ENCODE data around the gene SH3BP4. TPM values are rescaled to one million over a fixed set of nuclear protein-coding genes. Genes with fewer than 3 reads are reported as not detected.

Gene SH3BP4
- total and polyA plus RNA-seq, 2 of the 13 experiments (the other 11 are each of a cell fraction or from before 2014, with no cell fraction given): 34.6 to 99.1 TPM

DNA sequence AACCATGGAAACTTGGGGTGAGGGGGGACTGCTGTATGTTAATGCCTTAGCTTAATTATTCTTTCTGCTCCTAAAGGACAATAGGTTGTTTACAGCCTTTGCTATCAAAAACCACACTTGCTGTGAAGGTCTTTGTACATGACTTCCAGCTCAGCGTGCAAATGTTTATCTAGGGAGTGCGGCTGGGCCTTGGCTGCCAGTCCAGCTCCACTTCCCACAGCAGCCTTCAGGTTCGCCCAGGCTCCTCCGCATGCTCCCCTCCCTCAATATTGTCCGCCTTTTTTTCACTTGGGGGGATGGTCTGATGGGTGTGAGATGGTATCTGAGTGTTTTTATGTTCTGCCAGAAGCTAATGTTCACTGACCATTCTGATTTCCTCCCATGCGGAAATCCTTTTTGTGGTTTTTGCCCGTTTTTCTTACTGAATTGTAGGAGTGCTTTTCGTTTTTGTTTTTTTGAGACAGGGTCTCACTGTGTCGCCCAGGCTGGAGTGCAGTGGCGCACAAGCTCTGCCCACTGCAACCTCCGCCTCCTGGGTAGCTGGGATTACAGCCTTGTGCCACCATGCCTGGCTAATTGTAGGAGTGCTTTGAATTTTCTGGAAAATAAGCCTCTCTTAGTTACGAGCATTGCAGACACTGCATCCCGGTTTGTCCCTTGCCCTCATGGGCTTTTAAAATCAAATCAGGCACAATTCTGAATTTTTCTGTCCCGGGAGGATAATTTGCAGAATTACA lies 28.8 kb downstream of the SH3BP4 start (continued):
- peak; percentile 55; the same call in 1 of the 2 replicates for TF ChIP-seq POLR2G (IDR thresholded peaks at IDR 0.05; ENCODE audit: low read depth, low read length)
- TF ChIP-seq, protein P1, sequence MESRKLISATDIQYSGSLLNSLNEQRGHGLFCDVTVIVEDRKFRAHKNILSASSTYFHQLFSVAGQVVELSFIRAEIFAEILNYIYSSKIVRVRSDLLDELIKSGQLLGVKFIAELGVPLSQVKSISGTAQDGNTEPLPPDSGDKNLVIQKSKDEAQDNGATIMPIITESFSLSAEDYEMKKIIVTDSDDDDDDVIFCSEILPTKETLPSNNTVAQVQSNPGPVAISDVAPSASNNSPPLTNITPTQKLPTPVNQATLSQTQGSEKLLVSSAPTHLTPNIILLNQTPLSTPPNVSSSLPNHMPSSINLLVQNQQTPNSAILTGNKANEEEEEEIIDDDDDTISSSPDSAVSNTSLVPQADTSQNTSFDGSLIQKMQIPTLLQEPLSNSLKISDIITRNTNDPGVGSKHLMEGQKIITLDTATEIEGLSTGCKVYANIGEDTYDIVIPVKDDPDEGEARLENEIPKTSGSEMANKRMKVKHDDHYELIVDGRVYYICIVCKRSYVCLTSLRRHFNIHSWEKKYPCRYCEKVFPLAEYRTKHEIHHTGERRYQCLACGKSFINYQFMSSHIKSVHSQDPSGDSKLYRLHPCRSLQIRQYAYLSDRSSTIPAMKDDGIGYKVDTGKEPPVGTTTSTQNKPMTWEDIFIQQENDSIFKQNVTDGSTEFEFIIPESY (CRISPR knock-in tag; IDR thresholded peaks at IDR 0.05): no peak
- TF ChIP-seq ESRRA (CRISPR knock-in tag; IDR thresholded peaks at IDR 0.05; ENCODE audit: low read depth): no peak
- TF ChIP-seq CBFB (CRISPR knock-in tag; IDR thresholded peaks at IDR 0.05): peak; percentile 40; the same call in 1 of the 2 replicates
- TF ChIP-seq MXD4 (CRISPR knock-in tag; IDR thresholded peaks at IDR 0.05): peak; percentile 57; the same call in 1 of the 2 replicates
- 0 out of 2 replicates have a peak, but pooled peaks have one; percentile 23 for TF ChIP-seq ETV5 (CRISPR knock-in tag; IDR thresholded peaks at IDR 0.05; ENCODE audit: borderline replicate concordance)
- no peak for TF ChIP-seq MEIS1 (CRISPR knock-in tag; IDR thresholded peaks at IDR 0.05; ENCODE audit: borderline replicate concordance)
- TF ChIP-seq KDM4B (CRISPR knock-in tag; IDR thresholded peaks at IDR 0.05): no peak
- TF ChIP-seq, protein P2, sequence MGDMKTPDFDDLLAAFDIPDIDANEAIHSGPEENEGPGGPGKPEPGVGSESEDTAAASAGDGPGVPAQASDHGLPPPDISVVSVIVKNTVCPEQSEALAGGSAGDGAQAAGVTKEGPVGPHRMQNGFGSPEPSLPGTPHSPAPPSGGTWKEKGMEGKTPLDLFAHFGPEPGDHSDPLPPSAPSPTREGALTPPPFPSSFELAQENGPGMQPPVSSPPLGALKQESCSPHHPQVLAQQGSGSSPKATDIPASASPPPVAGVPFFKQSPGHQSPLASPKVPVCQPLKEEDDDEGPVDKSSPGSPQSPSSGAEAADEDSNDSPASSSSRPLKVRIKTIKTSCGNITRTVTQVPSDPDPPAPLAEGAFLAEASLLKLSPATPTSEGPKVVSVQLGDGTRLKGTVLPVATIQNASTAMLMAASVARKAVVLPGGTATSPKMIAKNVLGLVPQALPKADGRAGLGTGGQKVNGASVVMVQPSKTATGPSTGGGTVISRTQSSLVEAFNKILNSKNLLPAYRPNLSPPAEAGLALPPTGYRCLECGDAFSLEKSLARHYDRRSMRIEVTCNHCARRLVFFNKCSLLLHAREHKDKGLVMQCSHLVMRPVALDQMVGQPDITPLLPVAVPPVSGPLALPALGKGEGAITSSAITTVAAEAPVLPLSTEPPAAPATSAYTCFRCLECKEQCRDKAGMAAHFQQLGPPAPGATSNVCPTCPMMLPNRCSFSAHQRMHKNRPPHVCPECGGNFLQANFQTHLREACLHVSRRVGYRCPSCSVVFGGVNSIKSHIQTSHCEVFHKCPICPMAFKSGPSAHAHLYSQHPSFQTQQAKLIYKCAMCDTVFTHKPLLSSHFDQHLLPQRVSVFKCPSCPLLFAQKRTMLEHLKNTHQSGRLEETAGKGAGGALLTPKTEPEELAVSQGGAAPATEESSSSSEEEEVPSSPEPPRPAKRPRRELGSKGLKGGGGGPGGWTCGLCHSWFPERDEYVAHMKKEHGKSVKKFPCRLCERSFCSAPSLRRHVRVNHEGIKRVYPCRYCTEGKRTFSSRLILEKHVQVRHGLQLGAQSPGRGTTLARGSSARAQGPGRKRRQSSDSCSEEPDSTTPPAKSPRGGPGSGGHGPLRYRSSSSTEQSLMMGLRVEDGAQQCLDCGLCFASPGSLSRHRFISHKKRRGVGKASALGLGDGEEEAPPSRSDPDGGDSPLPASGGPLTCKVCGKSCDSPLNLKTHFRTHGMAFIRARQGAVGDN (CRISPR knock-in tag; IDR thresholded peaks at IDR 0.05): peak; percentile 74
- TF ChIP-seq ZNF772 (CRISPR knock-in tag; IDR thresholded peaks at IDR 0.05): 0 out of 2 replicates have a peak, but pooled peaks have one; percentile 58
- TF ChIP-seq JDP2 (CRISPR knock-in tag; IDR thresholded peaks at IDR 0.05; ENCODE audit: borderline replicate concordance): no peak
- peak; percentile 38; the same call in 1 of the 2 replicates for TF ChIP-seq ZMAT3 (CRISPR knock-in tag; conservative IDR thresholded peaks at IDR 0.05)
- no peak for TF ChIP-seq NFYC (CRISPR knock-in tag; IDR thresholded peaks at IDR 0.05)
- TF ChIP-seq, protein P3, sequence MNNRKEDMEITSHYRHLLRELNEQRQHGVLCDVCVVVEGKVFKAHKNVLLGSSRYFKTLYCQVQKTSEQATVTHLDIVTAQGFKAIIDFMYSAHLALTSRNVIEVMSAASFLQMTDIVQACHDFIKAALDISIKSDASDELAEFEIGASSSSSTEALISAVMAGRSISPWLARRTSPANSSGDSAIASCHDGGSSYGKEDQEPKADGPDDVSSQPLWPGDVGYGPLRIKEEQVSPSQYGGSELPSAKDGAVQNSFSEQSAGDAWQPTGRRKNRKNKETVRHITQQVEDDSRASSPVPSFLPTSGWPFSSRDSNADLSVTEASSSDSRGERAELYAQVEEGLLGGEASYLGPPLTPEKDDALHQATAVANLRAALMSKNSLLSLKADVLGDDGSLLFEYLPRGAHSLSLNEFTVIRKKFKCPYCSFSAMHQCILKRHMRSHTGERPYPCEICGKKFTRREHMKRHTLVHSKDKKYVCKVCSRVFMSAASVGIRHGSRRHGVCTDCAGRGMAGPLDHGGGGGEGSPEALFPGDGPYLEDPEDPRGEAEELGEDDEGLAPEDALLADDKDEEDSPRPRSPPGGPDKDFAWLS (CRISPR knock-in tag; IDR thresholded peaks at IDR 0.05; ENCODE audit: borderline replicate concordance): peak; percentile 17; the same call in 1 of the 2 replicates
- TF ChIP-seq, protein P4, sequence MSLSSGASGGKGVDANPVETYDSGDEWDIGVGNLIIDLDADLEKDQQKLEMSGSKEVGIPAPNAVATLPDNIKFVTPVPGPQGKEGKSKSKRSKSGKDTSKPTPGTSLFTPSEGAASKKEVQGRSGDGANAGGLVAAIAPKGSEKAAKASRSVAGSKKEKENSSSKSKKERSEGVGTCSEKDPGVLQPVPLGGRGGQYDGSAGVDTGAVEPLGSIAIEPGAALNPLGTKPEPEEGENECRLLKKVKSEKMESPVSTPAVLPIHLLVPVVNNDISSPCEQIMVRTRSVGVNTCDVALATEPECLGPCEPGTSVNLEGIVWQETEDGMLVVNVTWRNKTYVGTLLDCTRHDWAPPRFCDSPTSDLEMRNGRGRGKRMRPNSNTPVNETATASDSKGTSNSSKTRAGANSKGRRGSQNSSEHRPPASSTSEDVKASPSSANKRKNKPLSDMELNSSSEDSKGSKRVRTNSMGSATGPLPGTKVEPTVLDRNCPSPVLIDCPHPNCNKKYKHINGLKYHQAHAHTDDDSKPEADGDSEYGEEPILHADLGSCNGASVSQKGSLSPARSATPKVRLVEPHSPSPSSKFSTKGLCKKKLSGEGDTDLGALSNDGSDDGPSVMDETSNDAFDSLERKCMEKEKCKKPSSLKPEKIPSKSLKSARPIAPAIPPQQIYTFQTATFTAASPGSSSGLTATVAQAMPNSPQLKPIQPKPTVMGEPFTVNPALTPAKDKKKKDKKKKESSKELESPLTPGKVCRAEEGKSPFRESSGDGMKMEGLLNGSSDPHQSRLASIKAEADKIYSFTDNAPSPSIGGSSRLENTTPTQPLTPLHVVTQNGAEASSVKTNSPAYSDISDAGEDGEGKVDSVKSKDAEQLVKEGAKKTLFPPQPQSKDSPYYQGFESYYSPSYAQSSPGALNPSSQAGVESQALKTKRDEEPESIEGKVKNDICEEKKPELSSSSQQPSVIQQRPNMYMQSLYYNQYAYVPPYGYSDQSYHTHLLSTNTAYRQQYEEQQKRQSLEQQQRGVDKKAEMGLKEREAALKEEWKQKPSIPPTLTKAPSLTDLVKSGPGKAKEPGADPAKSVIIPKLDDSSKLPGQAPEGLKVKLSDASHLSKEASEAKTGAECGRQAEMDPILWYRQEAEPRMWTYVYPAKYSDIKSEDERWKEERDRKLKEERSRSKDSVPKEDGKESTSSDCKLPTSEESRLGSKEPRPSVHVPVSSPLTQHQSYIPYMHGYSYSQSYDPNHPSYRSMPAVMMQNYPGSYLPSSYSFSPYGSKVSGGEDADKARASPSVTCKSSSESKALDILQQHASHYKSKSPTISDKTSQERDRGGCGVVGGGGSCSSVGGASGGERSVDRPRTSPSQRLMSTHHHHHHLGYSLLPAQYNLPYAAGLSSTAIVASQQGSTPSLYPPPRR (CRISPR knock-in tag; IDR thresholded peaks at IDR 0.05; ENCODE audit: borderline replicate concordance): peak; percentile 58; the same call in 1 of the 2 replicates

Data from HepG2 (cell line).